Measurements from ENCODE around the gene PAFAH1B1.
"Not testable (repeated sequence)": the region's sequence is repeated elsewhere in the genome, so short reads cannot be mapped to it uniquely, and the experiment has no call there.

PAFAH1B1 gene

GRCh38 chr17:2655546-2655945, 62.1 kb downstream of the PAFAH1B1 start:
- Histone ChIP-seq H3K4me2 (no peak overlapping the region), H3K9ac (no peak overlapping the region), H4K20me1 (peaks cover 100% of the 10 kb centered on the region), H3K36me3 (peaks cover 74% of the 10 kb centered on the region), H3K9me3 (peaks cover 15% of the 10 kb centered on the region; the same call in 1 of the 2 replicates), H3K27me3 (no peaks in the 10 kb centered on the region), H3K27ac (no peak overlapping the region), H3K4me1 (no peaks in the 10 kb centered on the region), H3K4me3 (no peak overlapping the region)
- no peak for TF ChIP-seq Cebpa-rat (IDR thresholded peaks at IDR 0.05)

GRCh38 chr17:2656283-2656682, 62.8 kb downstream of the PAFAH1B1 start:
- Histone ChIP-seq H4K20me1 (peaks cover 100% of the 10 kb centered on the region), H3K27ac (no peak overlapping the region), H3K9ac (no peak overlapping the region), H3K36me3 (peaks cover 72% of the 10 kb centered on the region), H3K27me3 (no peaks in the 10 kb centered on the region), H3K4me2 (no peak overlapping the region), H3K9me3 (peaks cover 15% of the 10 kb centered on the region; the same call in 1 of the 2 replicates), H3K4me3 (no peak overlapping the region), H3K4me1 (no peaks in the 10 kb centered on the region)
- TF ChIP-seq Cebpa-rat (IDR thresholded peaks at IDR 0.05), result no peak

- Histone ChIP-seq H3K9me3 (peaks cover 15% of the 10 kb centered on the region; the same call in 1 of the 2 replicates), H4K20me1 (peaks cover 100% of the 10 kb centered on the region), H3K36me3 (peaks cover 78% of the 10 kb centered on the region)
- H3K27me3 ChIP-seq, H3K27ac ChIP-seq, H3K4me1 ChIP-seq, H3K4me2 ChIP-seq, H3K4me3 ChIP-seq, H3K9ac ChIP-seq: not testable (repeated sequence)
These were observed 65.9 kb downstream of the PAFAH1B1 start for GRCh38 chr17:2659337-2659736.

- H3K4me2 ChIP-seq, H3K27me3 ChIP-seq, H3K4me1 ChIP-seq, H3K9ac ChIP-seq, H3K27ac ChIP-seq, H3K4me3 ChIP-seq: not testable (repeated sequence)
- Histone ChIP-seq H4K20me1 (peaks cover 100% of the 10 kb centered on the region), H3K9me3 (peaks cover 15% of the 10 kb centered on the region; the same call in 1 of the 2 replicates), H3K36me3 (peaks cover 78% of the 10 kb centered on the region)
These were observed 67.0 kb downstream of the PAFAH1B1 start for GRCh38 chr17:2660410-2660809.

- TF ChIP-seq Cebpa-rat (IDR thresholded peaks at IDR 0.05), result no peak
- no peak overlapping the region for H3K9ac ChIP-seq
- no peak overlapping the region for H3K4me2 ChIP-seq
- no peaks in the 10 kb centered on the region for H3K27me3 ChIP-seq
- H3K9me3 ChIP-seq, result no peaks in the 10 kb centered on the region
- H4K20me1 ChIP-seq, result peaks cover 86% of the 10 kb centered on the region
- no peak overlapping the region for H3K27ac ChIP-seq
- H3K4me3 ChIP-seq, result no peak overlapping the region
- H3K4me1 ChIP-seq, result 0 out of 2 replicates have a peak, but pooled peaks cover 9% of the 10 kb centered on the region
- peaks cover 98% of the 10 kb centered on the region for H3K36me3 ChIP-seq
These were observed 78.6 kb downstream of the PAFAH1B1 start for GRCh38 chr17:2672026-2672425.

GRCh38 chr17:2679247-2679646, 85.8 kb downstream of the PAFAH1B1 start:
- not testable (repeated sequence) for H3K9me3 ChIP-seq, H3K4me2 ChIP-seq, H3K27me3 ChIP-seq, H3K4me1 ChIP-seq, H3K4me3 ChIP-seq, H3K9ac ChIP-seq, H3K27ac ChIP-seq
- Histone ChIP-seq H4K20me1 (peaks cover 60% of the 10 kb centered on the region), H3K36me3 (peaks cover 99% of the 10 kb centered on the region)

GRCh38 chr17:2680961-2681360, 87.5 kb downstream of the PAFAH1B1 start:
- peaks cover 87% of the 10 kb centered on the region for H3K36me3 ChIP-seq
- H3K4me1 ChIP-seq, result peaks cover 5% of the 10 kb centered on the region
- H3K9ac ChIP-seq, result no peak overlapping the region
- H3K4me3 ChIP-seq, result no peak overlapping the region
- peaks cover 51% of the 10 kb centered on the region for H4K20me1 ChIP-seq
- no peaks in the 10 kb centered on the region for H3K27me3 ChIP-seq
- no peak overlapping the region for H3K4me2 ChIP-seq
- no peaks in the 10 kb centered on the region for H3K9me3 ChIP-seq
- no peak overlapping the region for H3K27ac ChIP-seq
- TF ChIP-seq Cebpa-rat (IDR thresholded peaks at IDR 0.05), result no peak

GRCh38 chr17:2681650-2682049, 88.2 kb downstream of the PAFAH1B1 start:
- TF ChIP-seq Cebpa-rat (IDR thresholded peaks at IDR 0.05), result no peak
- Histone ChIP-seq H3K36me3 (peaks cover 80% of the 10 kb centered on the region), H3K27me3 (no peaks in the 10 kb centered on the region), H3K4me1 (peaks cover 12% of the 10 kb centered on the region), H3K9me3 (no peaks in the 10 kb centered on the region), H3K4me2 (no peak overlapping the region), H3K4me3 (no peak overlapping the region), H3K9ac (no peak overlapping the region), H3K27ac (no peak overlapping the region), H4K20me1 (peaks cover 54% of the 10 kb centered on the region)

GRCh38 chr17:2682176-2682938, 88.9 kb downstream of the PAFAH1B1 start:
- Histone ChIP-seq H3K4me3 (no peak overlapping the region), H4K20me1 (peaks cover 61% of the 10 kb centered on the region), H3K9ac (no peak overlapping the region), H3K4me2 (no peak overlapping the region), H3K36me3 (peaks cover 73% of the 10 kb centered on the region), H3K27me3 (no peaks in the 10 kb centered on the region), H3K4me1 (peaks cover 15% of the 10 kb centered on the region), H3K27ac (no peak overlapping the region), H3K9me3 (no peaks in the 10 kb centered on the region)
- TF ChIP-seq Cebpa-rat (IDR thresholded peaks at IDR 0.05), result no peak

GRCh38 chr17:2683912-2684311, 90.5 kb downstream of the PAFAH1B1 start:
- no peaks in the 10 kb centered on the region for H3K27me3 ChIP-seq
- no peak overlapping the region for H3K4me3 ChIP-seq
- no peaks in the 10 kb centered on the region for H3K9me3 ChIP-seq
- peaks cover 19% of the 10 kb centered on the region for H3K4me1 ChIP-seq
- H3K36me3 ChIP-seq, result peaks cover 66% of the 10 kb centered on the region
- no peak overlapping the region for H3K27ac ChIP-seq
- TF ChIP-seq Cebpa-rat (IDR thresholded peaks at IDR 0.05), result no peak
- no peak overlapping the region for H3K4me2 ChIP-seq
- H3K9ac ChIP-seq, result no peak overlapping the region
- H4K20me1 ChIP-seq, result peaks cover 68% of the 10 kb centered on the region
